Activated naive CD8-positive, alpha-beta T cell treated with anti-CD3 and anti-CD28 coated beads for 36 hours (primary cell): ENCODE data around the gene COA5. TPM values are rescaled to one million over a fixed set of nuclear protein-coding genes. Genes with fewer than 3 reads are reported as not detected.

ENCODE experiments used
- DNase-seq: peaks from one replicate; pipeline ENCODE4 v3.0.0; 2021
- H3K27ac Mint-ChIP-seq: one replicate; pipeline ENCODE4 v1.8.0; 2022; ENCODE audit warnings: mild to moderate bottlenecking, moderate library complexity, mixed read lengths
- H3K27me3 Mint-ChIP-seq: one replicate; pipeline ENCODE4 v1.8.0; 2022; ENCODE audit warnings: mild to moderate bottlenecking, mixed read lengths
- H3K36me3 Mint-ChIP-seq: one replicate; pipeline ENCODE4 v1.8.0; 2021; ENCODE audit warnings: mild to moderate bottlenecking, mixed read lengths
- H3K4me1 Mint-ChIP-seq: one replicate; pipeline ENCODE4 v1.8.0; 2021; ENCODE audit warnings: mixed read lengths
- H3K4me3 Mint-ChIP-seq: one replicate; pipeline ENCODE4 v1.8.0; 2022; ENCODE audit warnings: mild to moderate bottlenecking, moderate library complexity, mixed read lengths
- H3K9me3 Mint-ChIP-seq: one replicate; pipeline ENCODE4 v1.8.0; 2022; ENCODE audit warnings: mixed read lengths
- total RNA-seq, 2 experiments: library from RNA; stranded (reverse); gene quantifications; one replicate each; pipeline ENCODE4 v1.2.3, GENCODE V29; 2021

The COA5 gene
- total RNA-seq, 2 experiments from 2014 or later: 27.1 to 27.2 TPM

GRCh38 chr2:98586551-98587140, 21.7 kb downstream of the COA5 start:
- no peak for DNase-seq
- H3K27me3 Mint-ChIP-seq: no peaks in the 10 kb centered on the region
- H3K4me1 Mint-ChIP-seq: peaks cover 2% of the 10 kb centered on the region
- H3K36me3 Mint-ChIP-seq: peaks cover 4% of the 10 kb centered on the region
- no peak overlapping the region for H3K4me3 Mint-ChIP-seq
- H3K27ac Mint-ChIP-seq: no peak overlapping the region
- no peaks in the 10 kb centered on the region for H3K9me3 Mint-ChIP-seq

DNA sequence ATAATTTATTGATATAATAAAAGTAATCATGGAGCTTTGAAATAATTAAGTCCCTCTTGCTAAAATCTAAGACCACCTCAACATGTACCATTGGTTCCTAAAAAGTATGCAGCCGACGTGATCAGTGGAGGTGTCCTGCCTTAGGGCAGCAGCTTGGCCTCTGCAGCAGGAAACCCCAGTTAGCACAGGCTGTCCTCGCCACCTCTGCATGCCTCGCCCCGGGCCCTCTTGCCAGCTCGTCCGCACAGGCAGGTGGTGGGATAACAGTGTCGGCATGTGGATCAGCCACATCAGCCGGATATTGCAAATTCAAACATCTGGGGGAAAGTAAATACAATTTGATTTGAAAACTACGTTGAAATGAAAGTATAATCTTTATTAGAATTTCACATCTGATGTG, 22.9 kb downstream of the COA5 start:
- DNase-seq: no peak
- H3K4me3 Mint-ChIP-seq: no peak overlapping the region
- H3K27me3 Mint-ChIP-seq: no peaks in the 10 kb centered on the region

GRCh38 chr2:98583816-98584618, 24.3 kb downstream of the COA5 start:
- no peaks in the 10 kb centered on the region for H3K27me3 Mint-ChIP-seq
- H3K36me3 Mint-ChIP-seq: peaks cover 1% of the 10 kb centered on the region
- no peaks in the 10 kb centered on the region for H3K4me1 Mint-ChIP-seq
- no peak overlapping the region for H3K4me3 Mint-ChIP-seq
- H3K9me3 Mint-ChIP-seq: no peaks in the 10 kb centered on the region
- DNase-seq: no peak
- H3K27ac Mint-ChIP-seq: no peak overlapping the region

More for the DNA sequence above, 22.9 kb downstream of the COA5 start:
- Mint-ChIP-seq H3K9me3 (no peaks in the 10 kb centered on the region), H3K27ac (no peak overlapping the region), H3K4me1 (no peaks in the 10 kb centered on the region), H3K36me3 (peaks cover 2% of the 10 kb centered on the region)

DNA sequence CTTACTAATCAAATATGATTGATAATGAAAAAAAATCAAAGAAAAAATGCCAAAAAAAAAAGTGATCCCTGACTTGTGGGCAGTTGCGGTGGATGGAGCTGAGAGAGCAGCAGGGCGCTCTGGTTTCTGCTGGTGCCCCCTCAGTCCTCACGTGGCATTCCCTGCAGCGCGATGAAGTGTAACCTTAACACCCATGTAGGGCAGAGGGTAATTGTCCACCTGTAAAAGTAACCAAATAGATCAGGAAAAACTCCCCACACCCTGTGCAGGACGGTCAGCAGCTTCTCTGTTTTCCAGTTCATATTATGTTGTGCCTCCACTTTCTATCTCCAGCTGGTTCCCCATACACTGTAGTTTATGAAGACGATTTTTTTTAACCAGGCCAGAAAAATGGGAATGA, 25.0 kb downstream of the COA5 start:
- Mint-ChIP-seq H3K4me1 (no peaks in the 10 kb centered on the region), H3K27ac (no peak overlapping the region), H3K27me3 (no peaks in the 10 kb centered on the region), H3K36me3 (peaks cover 1% of the 10 kb centered on the region), H3K4me3 (no peak overlapping the region), H3K9me3 (no peaks in the 10 kb centered on the region)
- DNase-seq: no peak

DNA sequence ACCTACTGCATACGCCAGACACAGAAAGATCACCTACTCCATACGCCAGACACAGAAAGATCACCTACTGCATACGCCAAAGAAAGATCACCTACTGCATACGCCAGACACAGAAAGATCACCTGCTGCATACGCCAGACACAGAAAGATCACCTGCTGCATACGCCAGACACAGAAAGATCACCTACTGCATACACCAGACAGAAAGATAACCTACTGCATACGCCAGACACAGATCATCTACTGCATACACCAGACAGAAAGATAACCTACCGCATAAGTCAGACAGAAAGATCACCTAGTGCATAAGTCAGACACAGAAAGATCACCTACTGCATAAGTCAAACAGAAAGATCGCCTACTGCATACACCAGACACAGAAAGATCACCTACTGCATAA, 25.8 kb downstream of the COA5 start:
- Mint-ChIP-seq H3K9me3 (no peaks in the 10 kb centered on the region), H3K27ac (no peak overlapping the region), H3K27me3 (no peaks in the 10 kb centered on the region), H3K4me1 (no peaks in the 10 kb centered on the region), H3K4me3 (no peak overlapping the region), H3K36me3 (peaks cover 5% of the 10 kb centered on the region)
- DNase-seq: no peak

GRCh38 chr2:98580656-98581284, 27.5 kb downstream of the COA5 start:
- H3K9me3 Mint-ChIP-seq: no peaks in the 10 kb centered on the region
- no peaks in the 10 kb centered on the region for H3K27me3 Mint-ChIP-seq
- no peaks in the 10 kb centered on the region for H3K4me1 Mint-ChIP-seq
- no peak overlapping the region for H3K27ac Mint-ChIP-seq
- no peak for DNase-seq
- H3K4me3 Mint-ChIP-seq: no peak overlapping the region
- H3K36me3 Mint-ChIP-seq: peaks cover 5% of the 10 kb centered on the region

GRCh38 chr2:98579926-98580325, 28.4 kb downstream of the COA5 start:
- peaks cover 5% of the 10 kb centered on the region for H3K36me3 Mint-ChIP-seq
- no peaks in the 10 kb centered on the region for H3K27me3 Mint-ChIP-seq
- no peaks in the 10 kb centered on the region for H3K4me1 Mint-ChIP-seq
- H3K9me3 Mint-ChIP-seq: no peaks in the 10 kb centered on the region
- H3K4me3 Mint-ChIP-seq: no peak overlapping the region
- DNase-seq: no peak
- H3K27ac Mint-ChIP-seq: no peak overlapping the region

GRCh38 chr2:98578231-98578630, 30.1 kb downstream of the COA5 start:
- Mint-ChIP-seq H3K4me1 (no peaks in the 10 kb centered on the region), H3K27ac (no peak overlapping the region), H3K9me3 (no peaks in the 10 kb centered on the region), H3K27me3 (no peaks in the 10 kb centered on the region), H3K4me3 (no peak overlapping the region), H3K36me3 (peaks cover 5% of the 10 kb centered on the region)
- no peak for DNase-seq

DNA sequence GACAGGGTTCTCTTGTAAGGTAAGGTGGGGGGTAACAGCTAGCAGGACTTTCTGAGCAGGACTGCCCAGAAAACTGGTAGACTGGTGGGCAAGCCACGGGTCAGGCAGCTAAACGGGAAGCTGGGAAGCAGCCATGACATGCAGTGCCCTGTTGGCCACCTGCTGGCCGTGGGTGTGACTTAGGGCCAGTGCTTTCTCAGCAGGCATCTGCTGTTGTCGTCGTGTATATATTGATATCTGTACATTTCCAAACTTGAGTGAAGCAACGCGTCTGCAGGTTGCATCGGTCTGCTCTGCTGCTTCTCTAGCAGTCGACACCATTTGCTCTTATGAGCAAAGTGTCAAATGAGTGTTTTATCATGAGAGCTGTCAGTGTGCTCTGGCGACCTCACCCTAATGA, 31.0 kb downstream of the COA5 start:
- Mint-ChIP-seq H3K9me3 (no peaks in the 10 kb centered on the region), H3K4me3 (no peak overlapping the region), H3K36me3 (peaks cover 5% of the 10 kb centered on the region), H3K27ac (no peak overlapping the region), H3K27me3 (no peaks in the 10 kb centered on the region), H3K4me1 (no peaks in the 10 kb centered on the region)
- no peak for DNase-seq

- DNase-seq: no peak
- Mint-ChIP-seq H3K27ac (no peak overlapping the region), H3K4me1 (no peaks in the 10 kb centered on the region), H3K9me3 (no peaks in the 10 kb centered on the region), H3K36me3 (peaks cover 5% of the 10 kb centered on the region), H3K4me3 (no peak overlapping the region), H3K27me3 (no peaks in the 10 kb centered on the region)
These were observed 31.5 kb downstream of the COA5 start for GRCh38 chr2:98576666-98577312.

DNA sequence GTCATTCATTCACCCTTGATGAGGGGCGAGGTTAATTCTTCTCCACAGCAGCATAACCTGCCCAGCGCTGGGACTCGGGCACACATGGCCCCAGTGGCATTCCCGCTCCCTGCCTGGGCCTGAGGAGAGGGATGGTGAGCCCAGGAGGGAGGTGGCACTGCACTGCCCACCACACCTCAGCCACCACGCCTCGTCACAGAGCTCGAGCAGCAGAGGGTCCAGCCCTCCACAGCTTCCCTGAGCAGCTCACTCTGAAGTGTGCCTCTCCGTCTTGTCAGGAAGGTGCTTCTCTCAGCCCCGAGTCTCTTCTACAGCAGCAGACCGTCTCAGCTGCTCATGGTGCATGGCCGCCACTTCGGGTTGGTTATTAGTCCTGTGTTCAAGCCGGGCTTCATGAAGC, 34.9 kb downstream of the COA5 start:
- Mint-ChIP-seq H3K4me1 (no peaks in the 10 kb centered on the region), H3K9me3 (no peaks in the 10 kb centered on the region), H3K27ac (no peak overlapping the region), H3K36me3 (peaks cover 15% of the 10 kb centered on the region), H3K4me3 (no peak overlapping the region), H3K27me3 (no peaks in the 10 kb centered on the region)
- DNase-seq: no peak

GRCh38 chr2:98572676-98573075, 35.6 kb downstream of the COA5 start:
- no peak for DNase-seq
- Mint-ChIP-seq H3K9me3 (no peaks in the 10 kb centered on the region), H3K4me3 (no peak overlapping the region), H3K27me3 (no peaks in the 10 kb centered on the region), H3K4me1 (no peaks in the 10 kb centered on the region), H3K27ac (no peak overlapping the region), H3K36me3 (peaks cover 11% of the 10 kb centered on the region)

GRCh38 chr2:98572211-98572610, 36.1 kb downstream of the COA5 start:
- Mint-ChIP-seq H3K36me3 (peaks cover 11% of the 10 kb centered on the region), H3K27ac (no peak overlapping the region), H3K27me3 (no peaks in the 10 kb centered on the region), H3K9me3 (no peaks in the 10 kb centered on the region), H3K4me1 (no peaks in the 10 kb centered on the region), H3K4me3 (no peak overlapping the region)
- no peak for DNase-seq

DNA sequence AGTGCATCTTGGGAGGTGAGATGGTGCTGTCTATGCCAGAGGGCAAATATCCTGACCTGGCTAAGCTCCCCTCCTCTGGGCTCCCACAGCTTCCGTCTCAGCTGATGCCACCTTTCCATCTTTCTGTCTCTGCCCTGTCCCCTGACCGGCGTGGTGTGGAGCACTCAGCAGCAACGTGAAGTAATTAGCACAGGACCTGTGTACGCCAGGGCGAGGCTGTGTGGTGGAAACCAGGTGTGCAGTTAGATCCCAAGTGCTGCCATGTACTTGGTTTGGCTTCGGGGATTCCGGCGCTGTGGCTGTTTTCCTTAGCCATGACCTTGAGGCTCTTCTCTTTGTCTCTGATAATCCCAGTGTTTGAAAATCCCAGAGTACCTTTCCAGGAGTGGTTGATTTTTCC, 36.5 kb downstream of the COA5 start:
- no peak for DNase-seq

DNA sequence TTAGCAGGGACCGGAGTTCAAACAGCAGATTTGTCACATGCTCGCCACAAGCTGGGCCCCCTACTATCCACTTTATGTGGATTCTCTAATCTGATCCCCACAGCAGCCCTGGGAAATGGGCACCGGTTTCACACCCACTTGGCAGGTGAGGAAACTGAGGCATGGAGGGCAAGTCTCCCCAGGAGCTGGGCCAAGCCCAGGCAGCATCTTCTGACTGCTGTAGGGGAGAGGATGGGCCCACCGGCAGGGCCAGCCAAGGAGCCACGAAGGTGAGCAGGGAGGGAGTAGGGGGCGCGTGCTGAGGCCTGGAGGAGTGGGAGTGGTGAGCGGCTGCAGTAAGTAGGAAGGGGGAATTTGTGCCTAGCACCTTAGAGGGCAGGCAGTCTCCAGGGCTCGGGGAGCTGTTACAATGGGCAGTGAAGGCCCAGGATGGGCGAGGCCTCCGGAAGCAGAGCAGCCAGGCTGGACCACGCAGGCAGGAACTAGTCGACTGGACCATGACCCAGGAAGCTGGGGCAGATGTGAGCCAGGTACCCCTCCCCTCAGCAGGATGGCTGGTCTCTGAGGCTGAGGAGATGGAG, 37.1 kb downstream of the COA5 start:
- H3K4me1 Mint-ChIP-seq: no peaks in the 10 kb centered on the region

More for the DNA sequence above, 36.5 kb downstream of the COA5 start:
- no peak overlapping the region for H3K27ac Mint-ChIP-seq
- H3K27me3 Mint-ChIP-seq: no peaks in the 10 kb centered on the region
- H3K4me1 Mint-ChIP-seq: no peaks in the 10 kb centered on the region
- no peaks in the 10 kb centered on the region for H3K9me3 Mint-ChIP-seq
- H3K36me3 Mint-ChIP-seq: peaks cover 11% of the 10 kb centered on the region
- no peak overlapping the region for H3K4me3 Mint-ChIP-seq

More for the DNA sequence above, 37.1 kb downstream of the COA5 start:
- DNase-seq: no peak
- Mint-ChIP-seq H3K4me3 (no peak overlapping the region), H3K27ac (no peak overlapping the region), H3K36me3 (peaks cover 11% of the 10 kb centered on the region), H3K9me3 (no peaks in the 10 kb centered on the region), H3K27me3 (no peaks in the 10 kb centered on the region)
